Measurements from ENCODE around the gene CDH13. TPM values are rescaled to one million over a fixed set of nuclear protein-coding genes. Genes with fewer than 3 reads are reported as not detected.

The CDH13 gene
- total and polyA plus RNA-seq, 10 of the 15 experiments (the other 5 are each of a cell fraction or from before 2014, with no cell fraction given): under 0.01 to 0.05 TPM; not detected in 8

- ChIA-PET POLR2A (no interaction called here), CTCF (interaction anchor here (1.1 kb wide), 1 partner anchor 62 kb away, joined by 3 read pairs; no protein-coding TSS in a partner anchor), RAD21 (ENCODE audit: unreplicated experiment) (no interaction called here), SMC1A (ENCODE audit: uncharacterized antibody, unreplicated experiment) (no interaction called here)
- no peak overlapping the region for H3K9ac ChIP-seq (ENCODE audit: control insufficient read depth, insufficient read depth, low read length)
- no peak overlapping the region for H3K4me3 ChIP-seq
- BruUV-seq (replicated peaks): no TSS peak
- peaks cover 0 to 2% of the 10 kb centered on the region in 2 experiments; a peak in 1 of 4 replicates for H3K27me3 ChIP-seq (replicated peaks in 1 of 2; ENCODE audit: control insufficient read depth in 2 of 2, insufficient read depth in 2 of 2, low read length in 1 of 2)
- no peaks in the 10 kb centered on the region for H3K9me3 ChIP-seq (replicated peaks; ENCODE audit: control insufficient read depth, insufficient read depth, low read length)
- ATAC-seq (no peak), DNase-seq (ENCODE audit: low read depth, low spot score) (no peak), FAIRE-seq (no peak)
- WGBS (ENCODE audit: insufficient coverage, insufficient replicate concordance, low lambda C conversion rate, missing lambda C conversion rate): 16% methylated on average over 2 of the region's 2 CpGs
- H3K27ac ChIP-seq (ENCODE audit: control insufficient read depth, insufficient read depth): no peak overlapping the region
- no peaks in the 10 kb centered on the region for H4K20me1 ChIP-seq (ENCODE audit: control insufficient read depth, insufficient read depth)
- H3K36me3 ChIP-seq (ENCODE audit: control insufficient read depth in 2 of 2, insufficient read depth in 2 of 2, low read length in 1 of 2): no peaks in the 10 kb centered on the region
- no peak for TF ChIP-seq SIN3A (IDR thresholded peaks at IDR 0.05; ENCODE audit: low read depth, low read length)
- no peak for TF ChIP-seq YBX1 (IDR thresholded peaks at IDR 0.05)
- no peak for TF ChIP-seq POLR2AphosphoS2 (IDR thresholded peaks at IDR 0.05; ENCODE audit: low read depth, low read length)
- no peak for TF ChIP-seq TCF12 (IDR thresholded peaks at IDR 0.05; ENCODE audit: low read depth, low read length)
- TF ChIP-seq BCL11A (IDR thresholded peaks at IDR 0.05; ENCODE audit: low read depth, low read length): no peak
- TF ChIP-seq RELA (IDR thresholded peaks at IDR 0.05; ENCODE audit: borderline replicate concordance, partially characterized antibody): no peak
- TF ChIP-seq BHLHE40 (IDR thresholded peaks at IDR 0.05; ENCODE audit: borderline replicate concordance in 1 of 2, low read depth in 2 of 2, low read length in 1 of 2): no peak
- TF ChIP-seq ZNF384 (IDR thresholded peaks at IDR 0.05; ENCODE audit: borderline replicate concordance, low read depth, low read length): no peak
- TF ChIP-seq RAD51 (IDR thresholded peaks at IDR 0.05): no peak
- TF ChIP-seq CEBPB (IDR thresholded peaks at IDR 0.05; ENCODE audit: borderline replicate concordance in 1 of 2, low read depth in 2 of 2, low read length in 2 of 2): no peak
- no peak for TF ChIP-seq MXI1 (IDR thresholded peaks at IDR 0.05; ENCODE audit: low read depth, low read length)
- no peak overlapping the region for H3K4me2 ChIP-seq (ENCODE audit: control insufficient read depth, insufficient read depth)
- H2AFZ ChIP-seq (ENCODE audit: control insufficient read depth, low read depth, low read length): no peak overlapping the region
- H3K79me2 ChIP-seq (ENCODE audit: control insufficient read depth, insufficient read depth, low read length): no peaks in the 10 kb centered on the region
- H3K4me1 ChIP-seq (ENCODE audit: control insufficient read depth, insufficient read depth, low read length): 0 out of 2 replicates have a peak, but pooled peaks cover 3% of the 10 kb centered on the region
- in situ Hi-C loops (cut with MboI) (no loop called here), intact Hi-C loops (cut with micrococcal nuclease; ENCODE audit: unreplicated experiment) (no loop called here)
These were observed 76.4 kb downstream of the CDH13 start for GRCh38 chr16:82703161-82703560.
